K562 (cell line): ENCODE data around the gene OPN1MW2. TPM values are rescaled to one million over a fixed set of nuclear protein-coding genes. Genes with fewer than 3 reads are reported as not detected.
"Not testable (repeated sequence)": the region's sequence is repeated elsewhere in the genome, so short reads cannot be mapped to it uniquely, and the experiment has no call there.

ENCODE experiments used
- ATAC-seq: fragments of 200-7000 bp; cut with Tn5 transposase; 3 replicates; pipeline ENCODE4 v1.9.1; 2020; ENCODE audit warnings: moderate library complexity
- BruUV-seq: library from RNA; stranded (reverse); fragments of 400-500 nt; replicated peaks from 2 replicates; lab custom pipeline; 2021; lab: Mats Ljungman, UMichigan
- CTCF ChIA-PET: fragments of 300-600 bp; formaldehyde crosslinking; extraction: SDS; loops from one replicate; lab custom pipeline; 2021; ENCODE audit warnings: low intra/inter-chr PET ratio; lab: Yijun Ruan, JAX
- POLR2A ChIA-PET: fragments of 300-600, 350-650 bp; sonication (Branson Sonifier 250); formaldehyde crosslinking; extraction: SDS; loops from one replicate; lab custom pipeline; 2021; ENCODE audit warnings: antibody characterized with exemption, inconsistent platforms; lab: Yijun Ruan, JAX
- DNase-seq, 4 experiments: peaks; one replicate each; pipeline versions ENCODE4 v3.0.0 to v3.0.0-alpha.2; 2011 to 2018; ENCODE audit warnings: low spot score in 3 of 4, mixed read lengths in 3 of 4; ENCODE audit errors: extremely low read depth in 1 of 4
- FAIRE-seq: peaks from 2 replicates; lab custom pipeline; 2011; peaks lifted over from hg19 to GRCh38; lab: Jason Lieb, UNC
- H2AFZ ChIP-seq: 2 replicates; pipeline ENCODE4 v1.6.0; 2011; ENCODE audit warnings: low read depth, low read length, control low read depth, inconsistent platforms
- H3K27ac ChIP-seq: fragments of 200-600 bp; 3 replicates; pipeline ENCODE4 v1.8.0; 2011; ENCODE audit warnings: low read depth, mild to moderate bottlenecking, control low read depth, inconsistent platforms, low read length, moderate library complexity, mixed read lengths; ENCODE audit errors: extremely low read depth
- H3K27me3 ChIP-seq, 2 experiments: fragments of 300-600 bp in 1 of 2; 2 replicates in 1 of 2; 3 replicates in 1 of 2; pipeline versions ENCODE4 v1.6.0 to v1.8.0; 2011; ENCODE audit warnings: inconsistent platforms in 2 of 2, low read length in 2 of 2, mild to moderate bottlenecking in 1 of 2, mixed read lengths in 1 of 2, moderate library complexity in 1 of 2; ENCODE audit not compliant: control insufficient read depth in 2 of 2, insufficient read depth in 2 of 2
- H3K36me3 ChIP-seq: fragments of 300-600 bp; 3 replicates; pipeline ENCODE4 v1.8.0; 2011; ENCODE audit warnings: mild to moderate bottlenecking, low read length, inconsistent platforms; ENCODE audit not compliant: control insufficient read depth, insufficient read depth
- H3K4me1 ChIP-seq, 2 experiments: fragments of 200-600 bp in 1 of 2; replicated peaks in 1 of 2; 2 replicates in 1 of 2; 3 replicates in 1 of 2; pipeline versions ENCODE4 v1.5.1 to v1.8.0; 2011; ENCODE audit warnings: inconsistent platforms in 2 of 2, low read length in 2 of 2, mild to moderate bottlenecking in 1 of 2, mixed read lengths in 1 of 2, moderate library complexity in 1 of 2; ENCODE audit not compliant: control insufficient read depth in 2 of 2, insufficient read depth in 2 of 2
- H3K4me2 ChIP-seq: 2 replicates; pipeline ENCODE4 v1.6.1; 2011; ENCODE audit warnings: low read length, control low read depth, inconsistent platforms, mixed read lengths; ENCODE audit not compliant: insufficient read depth
- H3K4me3 ChIP-seq: fragments of 200-600 bp; sonication (generic), shearing (Covaris generic); 2 replicates; pipeline ENCODE4 v1.5.1; 2016; ENCODE audit warnings: control low read depth, inconsistent platforms
- H3K79me2 ChIP-seq: fragments of 200-600 bp; 3 replicates; pipeline ENCODE4 v1.8.0; 2011; ENCODE audit warnings: low read length, inconsistent platforms; ENCODE audit not compliant: control insufficient read depth, insufficient read depth
- H3K9ac ChIP-seq, 2 experiments: 2 replicates each; pipeline versions ENCODE4 v1.6.0 to v1.6.1; 2011; ENCODE audit warnings: low read depth in 2 of 2, low read length in 2 of 2, control low read depth in 1 of 2, inconsistent platforms in 1 of 2, mild to moderate bottlenecking in 1 of 2, mixed read lengths in 1 of 2; ENCODE audit not compliant: insufficient read depth in 1 of 2
- H3K9me1 ChIP-seq: one replicate; pipeline ENCODE4 v1.6.0; 2011; ENCODE audit warnings: inconsistent platforms, mild to moderate bottlenecking, low read length, moderate library complexity; ENCODE audit not compliant: control insufficient read depth, insufficient read depth
- H3K9me3 ChIP-seq: replicated peaks from 2 replicates; pipeline ENCODE4 v1.5.1; 2011; ENCODE audit warnings: low read depth, low read length, inconsistent platforms; ENCODE audit not compliant: control insufficient read depth, insufficient read depth
- H4K20me1 ChIP-seq: replicated peaks from 2 replicates; pipeline ENCODE4 v1.6.1; 2011; ENCODE audit warnings: low read length, inconsistent platforms, mixed read lengths; ENCODE audit not compliant: control insufficient read depth, insufficient read depth
- WGBS: fragments of 100-300 bp; shearing (Covaris generic); methylation state at CpG from one replicate; pipeline ENCODE4 v1.1.6; 2016; ENCODE audit warnings: low coverage, mixed read lengths; ENCODE audit not compliant: insufficient coverage; ENCODE audit errors: missing lambda C conversion rate; 5-methylcytosine and 5-hydroxymethylcytosine counted together
- in situ Hi-C: fragments of 300-500 bp; cut with MboI; formaldehyde crosslinking; loops from 4 replicates; pipeline ENCODE4 v1.15.0; 2018; ENCODE audit warnings: inconsistent platforms, mixed read lengths
- intact Hi-C: fragments of 100-400 bp; cut with micrococcal nuclease; formaldehyde crosslinking; loops from 2 replicates; pipeline ENCODE4 v1.14.2; 2022
- polyA plus RNA-seq, 8 experiments: library from polyadenylated mRNA; depleted of rRNA in 4 of 8; stranded (reverse) in 5 of 8; unstranded in 3 of 8; fragments of >200 nt; fragmentation: Nextera tagmentation in 2 of 8; fragmentation: Illumina TruSeq in 1 of 8; extraction: Ambion mirVana in 2 of 8; extraction: Trizol in 1 of 8; gene quantifications; 2 replicates each; pipeline versions ENCODE4 v1.2.1 to v1.2.3, GENCODE V29; 2011 to 2014; ENCODE audit warnings: inconsistent platforms in 1 of 8, missing spikeins in 1 of 8
- total RNA-seq, 7 experiments: library from RNA; depleted of rRNA in 6 of 7; stranded (reverse); fragments of >200 nt in 6 of 7; fragmentation: Illumina TruSeq in 2 of 7; extraction: Trizol in 2 of 7; gene quantifications; 2 replicates each; pipeline versions ENCODE4 v1.2.1 to v1.2.3, GENCODE V29; 2011 to 2021; ENCODE audit warnings: low replicate concordance in 1 of 7

Gene OPN1MW2
- total and polyA plus RNA-seq, 9 of the 15 experiments (the other 6 are each of a cell fraction or from before 2014, with no cell fraction given): 0.06 to 0.14 TPM; not detected in 7

DNA sequence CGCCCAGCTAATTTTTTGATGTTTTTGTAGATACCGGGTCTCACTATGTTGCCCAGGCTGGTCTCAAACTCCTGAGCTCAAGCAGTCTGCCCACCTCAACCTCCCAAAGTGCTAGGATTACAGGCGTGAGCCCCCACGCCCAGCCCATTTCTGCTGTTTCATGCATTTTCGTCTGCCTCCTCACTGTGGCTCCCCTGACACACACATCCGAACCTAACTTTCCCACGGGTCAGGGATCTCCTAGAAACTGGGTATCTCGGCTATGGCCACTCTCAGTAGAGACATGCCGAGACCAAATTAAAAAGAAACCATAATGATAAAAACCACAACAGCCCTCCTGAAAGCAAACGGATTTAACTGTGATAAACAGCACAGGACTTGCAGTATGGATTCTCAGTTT, 28.5 kb downstream of the OPN1MW2 start:
- H3K27me3 ChIP-seq, intact Hi-C loops, H3K9me3 ChIP-seq, in situ Hi-C loops, CTCF ChIA-PET, H3K9ac ChIP-seq, POLR2A ChIA-PET, H3K4me3 ChIP-seq, H4K20me1 ChIP-seq, H3K79me2 ChIP-seq, H2AFZ ChIP-seq, H3K9me1 ChIP-seq, FAIRE-seq, DNase-seq, H3K36me3 ChIP-seq, BruUV-seq, H3K27ac ChIP-seq, H3K4me1 ChIP-seq, H3K4me2 ChIP-seq: not testable (repeated sequence)
- ATAC-seq: peak; percentile 57
- WGBS: no CpG with 5 or more reads among the region's 10 CpGs

DNA sequence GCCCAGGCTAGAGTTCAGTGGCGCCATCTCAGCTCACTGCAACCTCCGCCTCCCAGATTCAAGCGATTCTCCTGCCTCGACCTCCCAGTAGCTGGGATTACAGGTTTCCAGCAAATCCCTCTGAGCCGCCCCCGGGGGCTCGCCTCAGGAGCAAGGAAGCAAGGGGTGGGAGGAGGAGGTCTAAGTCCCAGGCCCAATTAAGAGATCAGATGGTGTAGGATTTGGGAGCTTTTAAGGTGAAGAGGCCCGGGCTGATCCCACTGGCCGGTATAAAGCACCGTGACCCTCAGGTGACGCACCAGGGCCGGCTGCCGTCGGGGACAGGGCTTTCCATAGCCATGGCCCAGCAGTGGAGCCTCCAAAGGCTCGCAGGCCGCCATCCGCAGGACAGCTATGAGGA, 37.7 kb downstream of the OPN1MW2 start, which contains the start of gene OPN1MW3:
TSS of gene OPN1MW3 (plus strand) at position 301 of the 400 bp plus-strand sequence. CDS start at position 339, 38 bp downstream.
- ATAC-seq: peak; percentile 68
- H4K20me1 ChIP-seq, H3K9me1 ChIP-seq, POLR2A ChIA-PET, H3K27ac ChIP-seq, H2AFZ ChIP-seq, H3K36me3 ChIP-seq, BruUV-seq, DNase-seq, in situ Hi-C loops, CTCF ChIA-PET, H3K9ac ChIP-seq, H3K4me3 ChIP-seq, intact Hi-C loops, FAIRE-seq, H3K9me3 ChIP-seq, H3K4me2 ChIP-seq, H3K27me3 ChIP-seq, H3K79me2 ChIP-seq, H3K4me1 ChIP-seq: not testable (repeated sequence)
- WGBS: no CpG with 5 or more reads among the region's 17 CpGs

DNA sequence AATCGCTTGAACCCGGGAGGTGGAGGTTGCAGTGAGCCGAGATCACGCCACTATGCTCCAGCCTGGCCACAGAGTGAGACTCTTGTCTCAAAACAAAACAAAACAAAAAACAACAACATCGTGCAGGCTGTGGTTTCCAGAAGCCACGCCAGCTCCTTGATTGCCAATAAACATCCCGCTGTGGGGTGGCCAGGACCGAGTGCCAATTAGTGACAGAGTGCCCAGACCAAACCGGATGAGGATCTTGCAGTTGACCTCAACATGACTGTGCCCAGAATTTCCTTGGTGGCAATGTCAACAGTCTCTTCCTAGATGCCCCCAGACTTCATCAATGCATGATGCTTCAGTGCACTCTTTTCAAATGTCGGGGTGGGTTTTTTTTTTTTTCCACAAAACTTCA, 39.2 kb downstream of the OPN1MW2 start:
- in situ Hi-C loops, H3K27ac ChIP-seq, H2AFZ ChIP-seq, H3K4me1 ChIP-seq, H3K79me2 ChIP-seq, ATAC-seq, H3K9me1 ChIP-seq, CTCF ChIA-PET, H3K36me3 ChIP-seq, FAIRE-seq, intact Hi-C loops, BruUV-seq, H3K4me2 ChIP-seq, H3K27me3 ChIP-seq, H3K4me3 ChIP-seq, H3K9me3 ChIP-seq, H3K9ac ChIP-seq, DNase-seq, H4K20me1 ChIP-seq, POLR2A ChIA-PET: not testable (repeated sequence)
- WGBS: no CpG with 5 or more reads among the region's 10 CpGs

DNA sequence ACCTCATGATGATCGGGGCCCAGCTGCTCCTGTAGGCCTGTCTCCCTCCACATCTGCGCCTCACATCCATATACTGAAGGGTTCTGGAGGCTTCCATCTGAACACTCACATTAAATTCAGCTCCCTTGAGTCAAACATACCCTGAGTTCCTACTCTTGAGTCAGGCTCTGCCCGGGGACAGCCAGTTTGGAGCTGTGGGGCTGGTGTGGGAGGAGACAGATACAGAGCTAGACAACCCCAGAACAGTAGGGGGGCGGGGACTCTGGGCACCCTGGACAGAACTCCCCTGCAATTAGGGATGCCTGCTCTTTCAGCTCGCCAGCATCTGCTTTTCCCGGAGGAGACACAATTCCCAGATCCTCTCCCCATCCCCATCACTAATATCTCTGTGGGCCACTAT, 43.5 kb downstream of the OPN1MW2 start:
- DNase-seq, H3K36me3 ChIP-seq, H3K9ac ChIP-seq, H3K9me3 ChIP-seq, H3K79me2 ChIP-seq, FAIRE-seq, H3K4me2 ChIP-seq, H3K4me3 ChIP-seq, H3K4me1 ChIP-seq, in situ Hi-C loops, H2AFZ ChIP-seq, H3K27me3 ChIP-seq, H3K9me1 ChIP-seq, H3K27ac ChIP-seq, BruUV-seq, POLR2A ChIA-PET, intact Hi-C loops, H4K20me1 ChIP-seq, CTCF ChIA-PET: not testable (repeated sequence)
- WGBS: no CpG with 5 or more reads among the region's 6 CpGs
- peak; percentile 50 for ATAC-seq
